Urinary bladder (tissue), 4 donors: ENCODE measurements around the gene KRTAP10-5. TPM values are rescaled to one million over a fixed set of nuclear protein-coding genes. Genes with fewer than 3 reads are reported as not detected.
"Not testable (repeated sequence)": the region's sequence is repeated elsewhere in the genome, so short reads cannot be mapped to it uniquely, and the experiment has no call there.

Experiments used
- DNase-seq: peaks from one replicate; pipeline ENCODE4 v3.0.0-alpha.2; 2015; ENCODE audit errors: extremely low spot score
- H3K27ac ChIP-seq: one replicate; pipeline ENCODE4 v1.5.1; 2013; ENCODE audit warnings: low read depth, mild to moderate bottlenecking, moderate library complexity
- H3K36me3 ChIP-seq: one replicate; pipeline ENCODE4 v1.6.1; 2013; ENCODE audit warnings: mild to moderate bottlenecking, moderate library complexity; ENCODE audit not compliant: insufficient read depth
- H3K4me1 ChIP-seq: one replicate; pipeline ENCODE4 v1.6.1; 2013; ENCODE audit warnings: mild to moderate bottlenecking, moderate library complexity; ENCODE audit not compliant: insufficient read depth
- H3K4me3 ChIP-seq: one replicate; pipeline ENCODE4 v1.5.1; 2013; ENCODE audit warnings: low read depth, low read length
- WGBS: extraction: QIAGEN DNeasy Blood & Tissue Kit; methylation state at CpG from one replicate; pipeline ENCODE4 v1.1.7; 2013; 5-methylcytosine and 5-hydroxymethylcytosine counted together
- polyA plus RNA-seq: library from polyadenylated mRNA; stranded (reverse); fragments of 200-250 nt; gene quantifications from one replicate; pipeline ENCODE4 v1.2.3, GENCODE V29; 2013
- total RNA-seq: library from RNA; depleted of rRNA; stranded (reverse); fragments of >200 nt; gene quantifications from one replicate; pipeline ENCODE4 v1.2.3, GENCODE V29; 2014
- donor health status: healthy with polysubstance abuse.
- donor health status: healthy.

Gene KRTAP10-5
- total and polyA plus RNA-seq, 2 donors = not detected

GRCh38 chr21:44602463-44602850 lies 22.1 kb upstream of the KRTAP10-5 start:
- DNase-seq = no peak
- whole genome bisulfite sequencing = 75% methylated on average over 21 of the region's 21 CpGs
- H3K4me3 ChIP-seq = no peak overlapping the region
- no peak overlapping the region for H3K27ac ChIP-seq
- no peaks in the 10 kb centered on the region for H3K36me3 ChIP-seq
- no peaks in the 10 kb centered on the region for H3K4me1 ChIP-seq

- DNase-seq = no peak
- no peaks in the 10 kb centered on the region for H3K36me3 ChIP-seq
- H3K4me3 ChIP-seq = no peak overlapping the region
- no peak overlapping the region for H3K27ac ChIP-seq
- no peaks in the 10 kb centered on the region for H3K4me1 ChIP-seq
- 71% methylated on average over 23 of the region's 23 CpGs for WGBS
Observed at GRCh38 chr21:44601596-44602462, 21.4 kb upstream of the KRTAP10-5 start.

- WGBS = 67% methylated on average over 10 of the region's 10 CpGs
- not testable (repeated sequence) for H3K4me1 ChIP-seq, H3K27ac ChIP-seq, H3K4me3 ChIP-seq, H3K36me3 ChIP-seq, DNase-seq
Observed at GRCh38 chr21:44601091-44601490, 20.7 kb upstream of the KRTAP10-5 start.

- not testable (repeated sequence) for H3K27ac ChIP-seq, H3K4me3 ChIP-seq, DNase-seq, H3K36me3 ChIP-seq, H3K4me1 ChIP-seq
- WGBS = 66% methylated on average over 23 of the region's 23 CpGs
Observed at GRCh38 chr21:44600118-44600978, 19.9 kb upstream of the KRTAP10-5 start, which contains the start of gene KRTAP10-7. TSS of gene KRTAP10-7 (plus strand) at chr21:44600597. CDS start at chr21:44600622, 25 bp downstream.

- no peaks in the 10 kb centered on the region for H3K36me3 ChIP-seq
- no peak overlapping the region for H3K27ac ChIP-seq
- no peak overlapping the region for H3K4me3 ChIP-seq
- no peaks in the 10 kb centered on the region for H3K4me1 ChIP-seq
- DNase-seq = no peak
- WGBS = 85% methylated on average over 8 of the region's 8 CpGs
Observed at GRCh38 chr21:44599264-44600029, 19.0 kb upstream of the KRTAP10-5 start.

GRCh38 chr21:44598061-44598460 lies 17.7 kb upstream of the KRTAP10-5 start:
- 73% methylated on average over 11 of the region's 11 CpGs for WGBS
- H3K4me1 ChIP-seq = no peaks in the 10 kb centered on the region
- no peak for DNase-seq
- H3K36me3 ChIP-seq = no peaks in the 10 kb centered on the region
- no peak overlapping the region for H3K4me3 ChIP-seq
- no peak overlapping the region for H3K27ac ChIP-seq

GRCh38 chr21:44596068-44596725 lies 15.8 kb upstream of the KRTAP10-5 start:
- Histone ChIP-seq H3K4me3 (no peak overlapping the region), H3K36me3 (no peaks in the 10 kb centered on the region), H3K27ac (no peak overlapping the region), H3K4me1 (no peaks in the 10 kb centered on the region)
- 77% methylated on average over 9 of the region's 9 CpGs for WGBS
- DNase-seq = no peak

- no peak for DNase-seq
- Histone ChIP-seq H3K27ac (no peak overlapping the region), H3K4me3 (no peak overlapping the region), H3K4me1 (no peaks in the 10 kb centered on the region), H3K36me3 (no peaks in the 10 kb centered on the region)
- WGBS = 54% methylated on average over 6 of the region's 6 CpGs
Observed at GRCh38 chr21:44595524-44595923, 15.1 kb upstream of the KRTAP10-5 start.

GRCh38 chr21:44594406-44594916 lies 14.1 kb upstream of the KRTAP10-5 start:
- no peak for DNase-seq
- Histone ChIP-seq H3K4me3 (no peak overlapping the region), H3K27ac (no peak overlapping the region), H3K36me3 (no peaks in the 10 kb centered on the region), H3K4me1 (no peaks in the 10 kb centered on the region)
- WGBS = 83% methylated on average over 12 of the region's 12 CpGs

GRCh38 chr21:44593598-44594405 lies 13.4 kb upstream of the KRTAP10-5 start:
- Histone ChIP-seq H3K36me3 (no peaks in the 10 kb centered on the region), H3K4me3 (no peak overlapping the region), H3K27ac (no peak overlapping the region), H3K4me1 (no peaks in the 10 kb centered on the region)
- WGBS = 40% methylated on average over 20 of the region's 20 CpGs
- no peak for DNase-seq

GRCh38 chr21:44592446-44593311 lies 12.3 kb upstream of the KRTAP10-5 start, which contains the start of gene KRTAP10-6:
TSS of gene KRTAP10-6 (minus strand) at chr21:44592505. CDS start at chr21:44592484, 21 bp downstream.
- no peak within 1 kb of the TSS for H3K27ac ChIP-seq
- WGBS = 45% methylated on average over 33 of the region's 33 CpGs
- DNase-seq = no peak

More at GRCh38 chr21:44592446-44593311, 12.3 kb upstream of the KRTAP10-5 start, which contains the start of gene KRTAP10-6:
- no peaks in the 10 kb centered on the region for H3K36me3 ChIP-seq
- no peaks in the 10 kb centered on the region for H3K4me1 ChIP-seq
- H3K4me3 ChIP-seq = no peak within 1 kb of the TSS
